Mucosa of descending colon (tissue), 3 donors: ENCODE data around the gene CDK17. TPM values are rescaled to one million over a fixed set of nuclear protein-coding genes. Genes with fewer than 3 reads are reported as not detected.
"Not testable (repeated sequence)": the region's sequence is repeated elsewhere in the genome, so short reads cannot be mapped to it uniquely, and the experiment has no call there.

ENCODE experiments used
- ATAC-seq: fragments of 200-7000 bp; cut with Tn5 transposase; one replicate; pipeline ENCODE4 v1.9.1; 2020; ENCODE audit warnings: mild to moderate bottlenecking, moderate library complexity
- DNase-seq, 3 donors: peaks; one replicate each; pipeline ENCODE4 v3.0.0-alpha.2; 2020
- H3K36me3 ChIP-seq: fragments of 200-600 bp; one replicate; pipeline ENCODE4 v1.8.0; 2021; ENCODE audit warnings: low read depth, mild to moderate bottlenecking
- H3K4me1 ChIP-seq: fragments of 200-600 bp; one replicate; pipeline ENCODE4 v1.8.0; 2021; ENCODE audit warnings: low read depth, mild to moderate bottlenecking
- H3K4me3 ChIP-seq: fragments of 200-600 bp; one replicate; pipeline ENCODE4 v1.8.0; 2021; ENCODE audit warnings: mild to moderate bottlenecking
- H3K9me3 ChIP-seq: fragments of 200-600 bp; one replicate; pipeline ENCODE4 v1.8.0; 2021; ENCODE audit warnings: mild to moderate bottlenecking
- CTCF ChIP-seq: fragments of 200-600 bp; IDR thresholded peaks from one replicate; pipeline ENCODE4 v1.8.0; 2022; ENCODE audit warnings: antibody characterized with exemption, mild to moderate bottlenecking
- intact Hi-C, 2 donors: fragments of 100-400 bp; cut with DNase I in 1 of 2; cut with micrococcal nuclease in 1 of 2; formaldehyde crosslinking; loops; one replicate each; pipeline versions ENCODE4 v1.11.0 to v1.11.1; 2022; cut with DNase I, micrococcal nuclease
- total RNA-seq, 3 donors: library from RNA; stranded (reverse); fragmentation: NEBNext Ultra II Directional in 2 of 3; extraction: Animal tissue kit (Norgen Biotek cat#: 25700) in 2 of 3; gene quantifications; one replicate each; pipeline versions ENCODE4 v1.2.1 to v1.2.4, GENCODE V29; 2021 to 2023
- donor health status: DM: no; HTN: no; CAD: no; lungs with moderate emphysema.
- donor health status: DM: no; HTN: no; CAD: no.
- donor health status: DM: no; HTN: yes; CAD: no.

The CDK17 gene
- total RNA-seq, 3 donors from 2014 or later, result 19.5 to 43.5 (median 24.0) TPM

- Histone ChIP-seq H3K4me1 (no peaks in the 10 kb centered on the region), H3K4me3 (no peak overlapping the region), H3K36me3 (no peaks in the 10 kb centered on the region), H3K9me3 (no peaks in the 10 kb centered on the region)
- ATAC-seq, result no peak
- no peak for TF ChIP-seq CTCF
- DNase-seq, result no peak
- intact Hi-C loops, result no loop called here
Measured at GRCh38 chr12:96321941-96322340, 78.3 kb downstream of the CDK17 start.

- ATAC-seq, DNase-seq, H3K4me1 ChIP-seq, H3K9me3 ChIP-seq, H3K36me3 ChIP-seq, intact Hi-C loops, H3K4me3 ChIP-seq: not testable (repeated sequence)
Measured at GRCh38 chr12:96317801-96318200, 82.4 kb downstream of the CDK17 start.

GRCh38 chr12:96315741-96316481 lies 84.3 kb downstream of the CDK17 start:
- peak overlapping the region; percentile 24 for H3K4me3 ChIP-seq
- H3K9me3 ChIP-seq, intact Hi-C loops, H3K4me1 ChIP-seq, H3K36me3 ChIP-seq: not testable (repeated sequence)
- DNase-seq (peak; percentile 24 to 59 (median 54)), ATAC-seq (peak; percentile 48)

- no peak overlapping the region for H3K4me3 ChIP-seq
- intact Hi-C loops, result loop anchor here in 1 of 2 donors (5.0 kb wide), 1 partner anchor 78 kb away; no protein-coding TSS in a partner anchor
- H3K36me3 ChIP-seq, result no peaks in the 10 kb centered on the region
- DNase-seq (no peak), ATAC-seq (no peak)
- no peaks in the 10 kb centered on the region for H3K9me3 ChIP-seq
- no peaks in the 10 kb centered on the region for H3K4me1 ChIP-seq
- TF ChIP-seq CTCF, result no peak
Measured at GRCh38 chr12:96314723-96315122, 85.5 kb downstream of the CDK17 start.

GRCh38 chr12:96313606-96314005 lies 86.6 kb downstream of the CDK17 start:
- no peak overlapping the region for H3K4me3 ChIP-seq
- H3K4me1 ChIP-seq, result no peaks in the 10 kb centered on the region
- ATAC-seq (no peak), DNase-seq (no peak)
- no peaks in the 10 kb centered on the region for H3K9me3 ChIP-seq
- TF ChIP-seq CTCF, result no peak
- intact Hi-C loops, result loop anchor here in 1 of 2 donors (5.0 kb wide), 1 partner anchor 79 kb away; no protein-coding TSS in a partner anchor
- H3K36me3 ChIP-seq, result no peaks in the 10 kb centered on the region

GRCh38 chr12:96311191-96311590 lies 89.0 kb downstream of the CDK17 start:
- ATAC-seq (no peak), DNase-seq (no peak)
- Histone ChIP-seq H3K4me1 (no peaks in the 10 kb centered on the region), H3K36me3 (no peaks in the 10 kb centered on the region), H3K9me3 (no peaks in the 10 kb centered on the region), H3K4me3 (no peak overlapping the region)
- TF ChIP-seq CTCF, result no peak
- intact Hi-C loops, result loop anchor here in 1 of 2 donors (5.0 kb wide), 1 partner anchor 81 kb away; no protein-coding TSS in a partner anchor
